Neural progenitor cell (in vitro differentiated cells): ENCODE results near the gene PLGLB2.
"Not testable (repeated sequence)": the region's sequence is repeated elsewhere in the genome, so short reads cannot be mapped to it uniquely, and the experiment has no call there.

ENCODE experiments used
- CTCF ChIP-seq: fragments of 200-600 bp; sonication (generic); IDR thresholded peaks from 2 replicates; pipeline ENCODE4 v1.5.1; 2017; ENCODE audit warnings: antibody characterized with exemption, mild to moderate bottlenecking
- EZH2 ChIP-seq: fragments of 200-600 bp; sonication (generic); IDR thresholded peaks from 2 replicates; pipeline ENCODE4 v1.6.1; 2017; ENCODE audit warnings: antibody characterized with exemption, mild to moderate bottlenecking, moderate library complexity
- EZH2phosphoT487 ChIP-seq: fragments of 200-600 bp; sonication (generic); IDR thresholded peaks from 2 replicates; pipeline ENCODE4 v1.6.1; 2017; ENCODE audit warnings: antibody characterized with exemption

- not testable (repeated sequence) for TF ChIP-seq CTCF, EZH2, EZH2phosphoT487
Observed at GRCh38 chr2:87740928-87741327, 7.0 kb upstream of the PLGLB2 start.
